Stomach (tissue), 4 donors: ENCODE measurements around the gene FARS2.

Experiments used
- CTCF ChIP-seq, 7 experiments: fragments of 450-650 bp in 4 of 7; fragments of 200-600 bp in 3 of 7; sonication (generic) in 3 of 7; IDR thresholded peaks; one replicate each; pipeline ENCODE4 v1.5.1; 2016 to 2019; ENCODE audit warnings: antibody characterized with exemption in 7 of 7, control low read depth in 2 of 7, mild to moderate bottlenecking in 1 of 7
- POLR2A ChIP-seq, 4 donors: fragments of 450-650 bp; IDR thresholded peaks; one replicate each; pipeline ENCODE4 v1.6.1; 2016; ENCODE audit warnings: antibody characterized with exemption in 4 of 4, control low read depth in 2 of 4, mild to moderate bottlenecking in 1 of 4, moderate library complexity in 1 of 4
- POLR2AphosphoS5 ChIP-seq, 3 donors: sonication (generic); formaldehyde crosslinking; IDR thresholded peaks; one replicate each; pipeline ENCODE4 v1.6.1; 2016; ENCODE audit warnings: antibody characterized with exemption in 3 of 3

- no peak for TF ChIP-seq CTCF (IDR thresholded peaks at IDR 0.05)
- no peak for TF ChIP-seq POLR2A (IDR thresholded peaks at IDR 0.05)
- TF ChIP-seq POLR2AphosphoS5 (IDR thresholded peaks at IDR 0.05): no peak
Observed at GRCh38 chr6:5501837-5502236, 240.5 kb downstream of the FARS2 start.
